Measurements from ENCODE around the gene CFAP99.

The CFAP99 gene

GRCh38 chr4:2419814-2420213, 1.1 kb downstream of the CFAP99 start:
- peaks cover 17% of the 10 kb centered on the region for H3K4me1 ChIP-seq (ENCODE audit: control insufficient read depth, insufficient read depth, low read length, poor library complexity, severe bottlenecking)
- H3K4me3 ChIP-seq (ENCODE audit: extremely low read depth, insufficient read depth, low read length, poor library complexity, severe bottlenecking), result no peak overlapping the region
- H3K36me3 ChIP-seq (ENCODE audit: control insufficient read depth, insufficient read depth, low read length), result no peaks in the 10 kb centered on the region
- no peak overlapping the region for H3K27ac ChIP-seq (ENCODE audit: low read depth, low read length, severe bottlenecking)
- no peaks in the 10 kb centered on the region for H3K9me3 ChIP-seq (ENCODE audit: control insufficient read depth, low read length)
- WGBS, 2 experiments (ENCODE audit: insufficient coverage in 2 of 2), result 64 to 82% methylated on average over 8 to 9 of the region's 9 CpGs

- 87 to 88% methylated on average over 4 to 5 of the region's 6 CpGs for whole genome bisulfite sequencing, 2 experiments (ENCODE audit: insufficient coverage in 2 of 2)
- Histone ChIP-seq H3K4me3 (ENCODE audit: extremely low read depth, insufficient read depth, low read length, poor library complexity, severe bottlenecking) (no peak overlapping the region), H3K27ac (ENCODE audit: low read depth, low read length, severe bottlenecking) (no peak overlapping the region), H3K9me3 (ENCODE audit: control insufficient read depth, low read length) (no peaks in the 10 kb centered on the region), H3K36me3 (ENCODE audit: control insufficient read depth, insufficient read depth, low read length) (no peaks in the 10 kb centered on the region), H3K4me1 (ENCODE audit: control insufficient read depth, insufficient read depth, low read length, poor library complexity, severe bottlenecking) (peaks cover 6% of the 10 kb centered on the region)
Measured at GRCh38 chr4:2421928-2422327, 3.2 kb downstream of the CFAP99 start.

- H3K9me3 ChIP-seq (ENCODE audit: control insufficient read depth, low read length), result no peaks in the 10 kb centered on the region
- H3K36me3 ChIP-seq (ENCODE audit: control insufficient read depth, insufficient read depth, low read length), result no peaks in the 10 kb centered on the region
- H3K4me1 ChIP-seq (ENCODE audit: control insufficient read depth, insufficient read depth, low read length, poor library complexity, severe bottlenecking), result peaks cover 5% of the 10 kb centered on the region
- H3K27ac ChIP-seq (ENCODE audit: low read depth, low read length, severe bottlenecking), result no peak overlapping the region
- WGBS, 2 experiments (ENCODE audit: insufficient coverage in 2 of 2), result 96% methylated on average over 4 of the region's 4 CpGs
- no peak overlapping the region for H3K4me3 ChIP-seq (ENCODE audit: extremely low read depth, insufficient read depth, low read length, poor library complexity, severe bottlenecking)
Measured at GRCh38 chr4:2423066-2423465, 4.3 kb downstream of the CFAP99 start.

- WGBS, 2 experiments (ENCODE audit: insufficient coverage in 2 of 2), result 84 to 90% methylated on average over 9 to 10 of the region's 10 CpGs
- H3K4me1 ChIP-seq (ENCODE audit: control insufficient read depth, insufficient read depth, low read length, poor library complexity, severe bottlenecking), result peaks cover 5% of the 10 kb centered on the region
- no peaks in the 10 kb centered on the region for H3K9me3 ChIP-seq (ENCODE audit: control insufficient read depth, low read length)
- H3K4me3 ChIP-seq (ENCODE audit: extremely low read depth, insufficient read depth, low read length, poor library complexity, severe bottlenecking), result no peak overlapping the region
- no peaks in the 10 kb centered on the region for H3K36me3 ChIP-seq (ENCODE audit: control insufficient read depth, insufficient read depth, low read length)
- no peak overlapping the region for H3K27ac ChIP-seq (ENCODE audit: low read depth, low read length, severe bottlenecking)
Measured at GRCh38 chr4:2423695-2424094, 4.9 kb downstream of the CFAP99 start.

GRCh38 chr4:2424581-2424980, 5.8 kb downstream of the CFAP99 start:
- 88 to 94% methylated on average over 9 to 10 of the region's 10 CpGs for WGBS, 2 experiments (ENCODE audit: insufficient coverage in 2 of 2)
- no peaks in the 10 kb centered on the region for H3K4me1 ChIP-seq (ENCODE audit: control insufficient read depth, insufficient read depth, low read length, poor library complexity, severe bottlenecking)
- H3K4me3 ChIP-seq (ENCODE audit: extremely low read depth, insufficient read depth, low read length, poor library complexity, severe bottlenecking), result no peak overlapping the region
- H3K9me3 ChIP-seq (ENCODE audit: control insufficient read depth, low read length), result no peaks in the 10 kb centered on the region
- H3K27ac ChIP-seq (ENCODE audit: low read depth, low read length, severe bottlenecking), result no peak overlapping the region
- H3K36me3 ChIP-seq (ENCODE audit: control insufficient read depth, insufficient read depth, low read length), result no peaks in the 10 kb centered on the region

DNA sequence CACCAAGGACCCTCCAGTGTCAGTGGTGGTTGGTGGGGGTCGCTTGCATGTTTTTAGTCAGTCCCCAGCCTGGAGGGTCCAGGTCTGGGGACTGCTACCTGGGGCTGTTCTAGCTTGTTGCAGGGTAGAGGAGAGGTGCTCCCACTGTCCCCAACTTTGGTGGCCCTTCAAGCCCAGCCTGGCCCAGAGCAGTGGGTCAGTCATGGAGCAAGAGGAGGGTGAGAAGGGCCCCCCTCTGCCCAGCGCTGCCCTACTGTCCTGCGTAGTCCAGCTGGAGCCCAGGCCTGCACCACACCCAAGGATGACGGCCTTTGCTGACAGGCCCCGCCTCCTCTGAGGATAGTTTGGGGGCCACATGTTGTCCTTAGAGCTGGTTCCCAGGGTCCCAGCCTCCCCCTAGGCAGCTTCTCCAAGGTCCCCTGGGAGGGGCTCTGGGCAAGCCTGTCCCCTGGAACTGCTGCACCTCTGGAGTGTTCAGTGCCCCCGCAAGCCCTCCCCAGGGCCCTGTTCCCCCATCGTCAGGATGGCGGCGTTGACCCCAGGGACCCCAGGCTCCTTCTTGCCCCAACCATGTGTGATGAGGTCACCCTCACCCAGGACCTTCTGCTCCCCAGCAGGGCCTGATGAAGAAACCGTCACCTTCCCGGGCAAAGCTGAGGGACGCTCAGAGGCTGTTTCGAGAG, 6.8 kb downstream of the CFAP99 start:
- WGBS, 2 experiments (ENCODE audit: insufficient coverage in 2 of 2), result 95 to 97% methylated on average over 11 of the region's 13 CpGs
- H3K4me1 ChIP-seq (ENCODE audit: control insufficient read depth, insufficient read depth, low read length, poor library complexity, severe bottlenecking), result no peaks in the 10 kb centered on the region

GRCh38 chr4:2426069-2426397, 7.3 kb downstream of the CFAP99 start:
- H3K4me3 ChIP-seq (ENCODE audit: extremely low read depth, insufficient read depth, low read length, poor library complexity, severe bottlenecking), result no peak overlapping the region
- no peak overlapping the region for H3K27ac ChIP-seq (ENCODE audit: low read depth, low read length, severe bottlenecking)
- H3K4me1 ChIP-seq (ENCODE audit: control insufficient read depth, insufficient read depth, low read length, poor library complexity, severe bottlenecking), result no peaks in the 10 kb centered on the region
- no peaks in the 10 kb centered on the region for H3K36me3 ChIP-seq (ENCODE audit: control insufficient read depth, insufficient read depth, low read length)
- H3K9me3 ChIP-seq (ENCODE audit: control insufficient read depth, low read length), result no peaks in the 10 kb centered on the region
- WGBS, 2 experiments (ENCODE audit: insufficient coverage in 2 of 2), result 73 to 93% methylated on average over 6 to 8 of the region's 8 CpGs

More for the DNA sequence above, 6.8 kb downstream of the CFAP99 start:
- H3K27ac ChIP-seq (ENCODE audit: low read depth, low read length, severe bottlenecking), result no peak overlapping the region
- H3K4me3 ChIP-seq (ENCODE audit: extremely low read depth, insufficient read depth, low read length, poor library complexity, severe bottlenecking), result no peak overlapping the region
- H3K36me3 ChIP-seq (ENCODE audit: control insufficient read depth, insufficient read depth, low read length), result no peaks in the 10 kb centered on the region
- no peaks in the 10 kb centered on the region for H3K9me3 ChIP-seq (ENCODE audit: control insufficient read depth, low read length)

- 88 to 92% methylated on average over 9 to 10 of the region's 13 CpGs for WGBS, 2 experiments (ENCODE audit: insufficient coverage in 2 of 2)
- H3K9me3 ChIP-seq (ENCODE audit: control insufficient read depth, low read length), result no peaks in the 10 kb centered on the region
- no peaks in the 10 kb centered on the region for H3K4me1 ChIP-seq (ENCODE audit: control insufficient read depth, insufficient read depth, low read length, poor library complexity, severe bottlenecking)
- H3K27ac ChIP-seq (ENCODE audit: low read depth, low read length, severe bottlenecking), result no peak overlapping the region
- no peaks in the 10 kb centered on the region for H3K36me3 ChIP-seq (ENCODE audit: control insufficient read depth, insufficient read depth, low read length)
- H3K4me3 ChIP-seq (ENCODE audit: extremely low read depth, insufficient read depth, low read length, poor library complexity, severe bottlenecking), result no peak overlapping the region
Measured at GRCh38 chr4:2426711-2427275, 8.0 kb downstream of the CFAP99 start.

DNA sequence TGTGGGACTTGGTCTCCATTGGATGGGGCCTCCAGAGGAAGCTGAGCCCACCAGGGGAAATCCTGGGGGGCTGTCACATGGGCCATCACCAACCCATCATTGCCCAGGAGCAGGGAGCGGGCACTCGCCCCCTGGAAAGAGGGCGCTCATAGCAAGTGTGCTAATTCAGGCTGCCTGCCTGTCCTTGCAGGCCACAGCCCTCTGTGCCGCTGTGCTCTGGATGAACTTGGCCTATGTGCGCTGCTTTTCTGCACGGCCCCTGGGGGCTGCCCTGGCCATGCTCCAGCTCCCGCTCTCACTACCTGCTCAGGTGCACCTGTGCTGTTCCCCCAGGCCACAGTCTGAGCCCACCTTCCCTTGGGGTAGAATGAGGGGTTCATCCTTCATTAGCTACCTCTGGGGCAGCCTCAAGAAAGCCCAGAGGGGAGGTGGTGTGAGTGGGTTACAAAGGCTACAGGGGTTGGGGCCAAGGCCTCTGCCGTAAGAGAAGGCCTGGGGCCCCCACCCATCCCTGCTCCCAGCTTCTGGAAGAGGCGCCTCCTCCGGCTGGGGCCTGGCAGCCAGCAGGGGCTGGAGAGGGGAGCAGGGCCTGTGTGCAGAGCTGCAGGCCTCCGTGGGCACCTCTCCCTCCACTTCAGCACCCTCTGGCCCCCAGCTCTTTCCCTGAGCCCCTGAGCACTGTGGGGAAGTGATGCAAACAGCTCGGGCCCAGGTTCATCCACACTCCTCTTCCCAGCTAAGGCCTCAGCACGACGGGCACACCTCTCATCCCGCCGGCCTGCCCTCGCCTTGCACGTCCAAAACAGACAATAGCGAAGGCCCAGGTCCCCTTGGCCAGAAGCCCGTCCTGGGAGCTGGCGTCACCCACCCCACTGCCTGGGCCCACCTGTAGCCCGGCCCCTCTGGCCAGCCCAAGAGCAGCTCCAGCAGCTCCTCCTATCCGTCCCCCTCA, 8.9 kb downstream of the CFAP99 start:
- no peaks in the 10 kb centered on the region for H3K36me3 ChIP-seq (ENCODE audit: control insufficient read depth, insufficient read depth, low read length)
- 89 to 90% methylated on average over 16 to 18 of the region's 23 CpGs for WGBS, 2 experiments (ENCODE audit: insufficient coverage in 2 of 2)
- H3K4me3 ChIP-seq (ENCODE audit: extremely low read depth, insufficient read depth, low read length, poor library complexity, severe bottlenecking), result no peak overlapping the region
- no peak overlapping the region for H3K27ac ChIP-seq (ENCODE audit: low read depth, low read length, severe bottlenecking)
- H3K9me3 ChIP-seq (ENCODE audit: control insufficient read depth, low read length), result no peaks in the 10 kb centered on the region
- no peaks in the 10 kb centered on the region for H3K4me1 ChIP-seq (ENCODE audit: control insufficient read depth, insufficient read depth, low read length, poor library complexity, severe bottlenecking)

GRCh38 chr4:2428496-2429213, 9.9 kb downstream of the CFAP99 start:
- peaks cover 2% of the 10 kb centered on the region for H3K4me1 ChIP-seq (ENCODE audit: control insufficient read depth, insufficient read depth, low read length, poor library complexity, severe bottlenecking)
- H3K9me3 ChIP-seq (ENCODE audit: control insufficient read depth, low read length), result no peaks in the 10 kb centered on the region
- no peak overlapping the region for H3K4me3 ChIP-seq (ENCODE audit: extremely low read depth, insufficient read depth, low read length, poor library complexity, severe bottlenecking)
- no peak overlapping the region for H3K27ac ChIP-seq (ENCODE audit: low read depth, low read length, severe bottlenecking)
- WGBS, 2 experiments (ENCODE audit: insufficient coverage in 2 of 2), result 87 to 93% methylated on average over 17 to 24 of the region's 25 CpGs
- no peaks in the 10 kb centered on the region for H3K36me3 ChIP-seq (ENCODE audit: control insufficient read depth, insufficient read depth, low read length)
